Lower leg skin (tissue), 3 donors: Measurements from ENCODE around the gene PPP4R3B.

Source experiments
- CTCF ChIP-seq, 3 donors: fragments of 450-650 bp; IDR thresholded peaks; one replicate each; pipeline ENCODE4 v1.5.1; 2016; ENCODE audit warnings: antibody characterized with exemption in 3 of 3, mild to moderate bottlenecking in 3 of 3, moderate library complexity in 2 of 3
- POLR2A ChIP-seq, 2 donors: fragments of 450-650 bp; IDR thresholded peaks; one replicate each; pipeline ENCODE4 v1.6.1; 2016 to 2017; ENCODE audit warnings: antibody characterized with exemption in 2 of 2, mild to moderate bottlenecking in 1 of 2, moderate library complexity in 1 of 2

GRCh38 chr2:55553321-55553720 is 64.1 kb downstream of the PPP4R3B start:
- TF ChIP-seq CTCF (IDR thresholded peaks at IDR 0.05) (no peak), POLR2A (IDR thresholded peaks at IDR 0.05) (no peak)
